ENCODE results near the gene C1orf159.

Gene C1orf159

GRCh38 chr1:1130206-1131120 is 14.6 kb upstream of the C1orf159 start:
- no peak for DNase-seq

GRCh38 chr1:1129381-1129821 is 13.5 kb upstream of the C1orf159 start:
- DNase-seq: no peak

GRCh38 chr1:1128454-1129139 is 12.7 kb upstream of the C1orf159 start:
- DNase-seq: no peak

- DNase-seq: no peak
Measured at GRCh38 chr1:1127551-1128451, 11.9 kb upstream of the C1orf159 start.

DNA sequence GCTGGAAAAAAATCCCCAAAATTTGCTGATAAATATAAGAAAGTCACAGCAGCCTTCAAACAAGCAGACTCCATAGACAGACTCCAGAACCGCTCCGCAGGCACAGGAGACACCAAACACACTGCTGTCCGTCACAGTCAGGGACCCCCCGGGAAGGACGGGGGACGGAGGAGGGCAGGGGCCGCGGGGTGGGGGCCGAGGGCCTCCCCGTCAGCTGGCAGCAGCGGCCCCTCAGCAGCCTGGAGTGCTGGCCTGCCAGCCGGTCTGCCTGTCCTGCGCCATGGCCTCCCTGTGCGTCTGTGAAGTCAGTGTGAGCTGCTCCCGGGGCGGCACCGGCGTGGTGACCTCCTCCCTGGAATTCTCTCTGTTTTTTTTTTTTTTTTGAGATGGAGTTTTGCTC is 10.1 kb upstream of the C1orf159 start:
- DNase-seq: no peak

DNA sequence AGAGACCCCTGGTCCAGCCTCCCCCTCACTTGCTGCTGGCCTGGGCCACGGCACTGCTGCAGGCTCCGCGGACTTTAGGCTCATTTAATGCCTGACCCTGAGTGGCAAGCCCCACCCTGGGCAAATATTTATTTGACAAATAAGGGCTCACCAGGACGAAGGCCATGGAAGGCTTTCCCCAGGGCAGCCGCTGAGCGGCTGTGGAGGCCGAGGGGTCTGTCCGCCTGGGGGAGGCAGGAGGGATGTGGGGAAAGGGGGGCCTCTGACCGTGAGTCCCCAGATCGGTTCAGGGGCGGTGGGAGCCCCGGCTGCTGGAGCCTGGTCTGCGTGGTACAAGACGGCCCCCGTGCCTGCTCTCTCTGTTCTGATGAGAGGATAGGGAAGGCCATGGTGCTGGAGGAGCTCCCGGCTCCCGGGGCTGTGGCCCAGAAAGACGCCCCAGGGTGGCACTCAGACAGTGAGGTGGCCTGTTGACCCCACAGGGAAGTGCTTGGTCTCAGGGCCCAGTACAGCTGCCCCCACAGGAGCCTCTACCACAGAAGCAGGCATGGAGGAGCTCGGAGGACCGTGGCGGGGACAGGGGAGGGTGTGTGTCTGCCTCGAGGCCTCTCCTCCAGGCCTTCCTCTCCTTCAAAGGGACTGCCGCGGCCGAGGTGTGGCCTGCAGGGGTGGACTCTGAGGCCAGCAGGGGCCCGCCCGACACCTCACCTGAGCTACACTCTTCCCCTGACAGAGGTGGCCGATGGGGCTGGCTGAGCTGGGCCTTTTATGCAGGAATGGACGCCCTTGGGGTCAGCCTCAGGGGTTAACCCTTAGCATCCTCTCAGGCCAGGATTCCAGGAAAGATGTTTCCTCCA is 9.1 kb upstream of the C1orf159 start:
- DNase-seq: no peak

DNA sequence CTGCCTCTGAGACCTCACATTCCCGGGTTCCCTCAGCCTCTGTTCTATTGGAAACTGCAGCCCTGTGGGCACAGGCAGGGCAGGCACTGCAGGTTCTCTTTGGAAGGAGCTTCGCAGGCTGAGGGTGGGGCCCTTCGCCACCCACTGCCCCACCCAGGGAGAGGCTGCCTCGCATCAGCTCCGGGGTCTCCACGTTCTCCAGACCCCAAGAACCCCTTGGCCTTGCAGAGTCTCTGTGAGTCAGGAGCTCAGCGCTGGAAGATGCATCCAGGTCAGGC is 8.6 kb upstream of the C1orf159 start:
- no peak for DNase-seq

DNA sequence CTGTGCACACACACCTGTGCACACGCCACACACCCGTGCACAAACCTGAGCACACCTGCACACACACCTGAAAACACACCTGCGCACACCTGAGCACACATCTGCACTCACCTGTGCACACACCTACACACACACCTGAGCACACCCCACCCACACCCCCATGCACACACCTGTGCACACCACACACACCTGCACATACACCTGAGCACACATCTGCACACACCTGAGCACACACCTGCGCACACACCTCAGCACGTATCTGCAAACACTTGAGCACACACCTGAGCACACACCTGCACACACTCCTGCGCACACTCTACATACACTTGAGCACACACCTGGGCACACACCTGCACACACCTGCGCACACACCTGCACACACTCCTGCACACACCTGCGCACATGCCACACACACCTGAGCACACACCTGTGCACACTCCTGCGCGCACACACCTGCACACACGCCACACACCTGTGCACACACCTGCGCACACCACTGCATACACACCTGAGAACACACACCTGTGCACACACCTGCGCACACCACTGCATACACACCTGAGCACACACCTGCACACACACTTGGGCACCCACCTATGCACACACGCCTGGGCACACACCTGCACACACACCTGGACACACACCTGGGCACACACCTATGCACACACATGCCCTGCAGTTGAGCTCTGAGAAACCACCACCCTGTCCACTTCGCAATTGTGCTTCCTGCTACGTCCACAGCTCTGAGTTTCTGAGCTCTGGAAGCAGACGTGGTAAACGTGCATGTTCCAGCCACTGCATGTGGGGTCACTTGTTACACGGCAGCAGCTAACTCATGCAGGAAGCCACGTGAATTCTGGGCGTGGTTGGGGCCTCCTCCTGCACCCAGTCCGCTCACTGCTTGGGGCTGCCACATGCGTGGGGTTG is 8.0 kb upstream of the C1orf159 start:
- DNase-seq: no peak

- DNase-seq: no peak
Measured at GRCh38 chr1:1122981-1123480, 7.1 kb upstream of the C1orf159 start.

GRCh38 chr1:1122078-1122811 is 6.4 kb upstream of the C1orf159 start:
- DNase-seq: peak; percentile 39 to 67

DNA sequence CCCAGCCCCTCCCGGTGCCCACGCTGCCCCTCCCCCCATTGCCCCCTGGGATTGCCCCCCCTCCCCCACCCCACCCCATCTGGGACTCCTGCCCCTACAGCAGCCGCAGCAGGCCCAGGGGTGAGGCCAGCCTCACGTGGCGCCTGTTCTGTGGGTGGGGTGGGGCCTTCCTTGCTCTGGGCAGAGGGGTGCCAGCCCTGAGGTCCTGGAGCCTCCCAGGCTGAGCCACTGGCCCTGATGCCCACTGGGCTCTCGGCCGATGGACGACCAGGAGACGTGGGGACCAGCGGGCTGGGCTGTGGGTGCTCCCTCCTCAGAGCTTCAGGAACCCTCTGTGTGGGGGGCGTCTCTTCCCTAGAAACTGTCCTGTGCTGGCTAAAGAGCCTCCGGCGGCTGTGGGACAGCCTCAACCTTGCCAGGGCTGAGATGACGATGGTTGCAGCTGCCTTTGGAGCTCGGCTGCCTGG is 5.8 kb upstream of the C1orf159 start:
- DNase-seq: no peak

GRCh38 chr1:1120866-1121591 is 5.1 kb upstream of the C1orf159 start:
- no peak for DNase-seq

DNA sequence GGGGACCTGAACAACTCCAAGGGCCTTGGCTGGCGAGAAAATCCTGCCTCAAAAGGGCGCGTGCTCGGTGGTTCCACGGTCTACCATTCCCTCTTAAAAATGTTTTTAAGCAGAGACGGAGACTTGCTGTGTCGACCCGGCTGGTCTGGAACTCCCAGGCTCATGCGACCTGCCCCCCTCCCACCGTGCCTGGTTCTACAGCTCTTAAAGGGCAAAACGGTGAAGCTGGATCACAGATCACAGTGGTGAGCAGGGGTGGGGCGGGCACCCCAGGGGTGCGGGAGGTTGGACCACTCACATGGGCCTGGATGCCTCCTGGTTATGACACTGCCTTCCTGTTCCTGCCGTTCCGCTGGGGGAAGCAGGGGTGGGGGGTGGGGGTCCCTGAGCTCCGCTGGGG is 4.2 kb upstream of the C1orf159 start:
- no peak for DNase-seq

DNA sequence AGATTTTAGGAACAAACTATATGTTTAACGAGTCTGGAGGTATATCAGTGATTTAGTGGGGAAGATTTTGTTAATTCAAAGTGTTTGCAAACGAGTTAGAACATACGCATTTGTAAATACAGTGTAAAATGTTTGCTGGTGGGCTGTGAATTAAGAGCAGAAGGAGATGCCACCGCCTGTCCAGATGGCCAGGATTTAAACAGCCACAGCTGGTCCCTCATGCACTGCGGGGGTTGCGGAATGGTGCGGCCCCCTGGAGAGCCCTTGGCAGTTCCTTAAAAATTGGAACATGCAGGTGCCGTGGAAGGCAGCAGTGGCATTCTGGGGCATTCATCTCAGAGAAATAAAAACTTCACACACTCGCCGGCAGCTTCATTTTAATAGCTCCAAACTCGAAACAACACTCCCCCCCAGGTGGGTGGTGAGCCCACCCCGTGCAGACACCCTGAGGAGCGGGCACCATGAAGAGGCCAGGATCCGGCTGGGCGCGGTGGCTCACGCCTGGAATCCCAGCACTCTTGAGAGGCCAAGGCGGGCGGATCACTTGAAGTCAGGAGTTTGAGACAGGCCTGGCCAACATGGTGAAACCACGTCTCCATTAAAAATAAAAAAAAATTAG is 3.5 kb upstream of the C1orf159 start:
- no peak for DNase-seq

- DNase-seq: no peak
Measured at GRCh38 chr1:1118876-1119220, 3.0 kb upstream of the C1orf159 start.

DNA sequence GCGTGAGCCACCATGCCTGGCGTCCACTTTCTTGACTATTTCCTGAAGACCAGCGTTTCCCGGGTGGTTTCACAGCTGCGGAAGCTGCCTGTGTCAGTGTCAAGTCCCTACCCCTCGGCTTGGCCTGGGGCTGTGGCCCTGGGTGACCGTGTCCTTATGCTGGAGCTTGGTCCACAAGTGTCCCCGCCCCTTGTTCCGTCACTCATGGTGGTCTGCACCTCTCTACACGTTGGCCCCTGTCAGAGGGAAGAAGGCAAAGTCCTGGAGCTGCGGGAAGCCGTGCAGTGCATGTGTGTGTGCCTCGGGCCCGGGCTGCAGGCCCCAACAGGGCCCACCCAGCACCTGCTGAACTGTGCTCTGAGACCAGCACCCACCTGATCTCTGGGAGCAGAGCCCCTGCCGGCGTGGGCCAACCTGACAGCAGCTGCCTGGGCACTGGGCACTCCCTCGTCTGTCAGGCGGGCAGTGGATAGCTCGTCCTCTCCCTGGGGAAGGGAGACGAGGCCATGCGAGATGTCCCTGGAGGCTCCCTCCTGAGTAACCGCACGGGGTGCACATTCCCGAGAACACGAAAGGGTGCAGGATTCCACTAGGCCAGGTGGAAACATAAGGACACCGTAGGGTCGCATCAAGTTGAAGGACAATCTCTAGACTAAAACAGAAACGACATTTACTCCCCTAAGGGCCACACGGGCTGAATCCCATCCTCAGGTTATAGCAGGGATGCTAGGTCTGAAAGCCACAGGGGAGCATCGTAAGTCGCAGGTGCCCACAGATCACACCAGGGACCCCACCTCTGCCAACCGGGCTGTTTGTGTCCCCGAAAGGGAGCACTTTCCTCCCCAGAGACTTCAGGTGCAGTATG is 2.4 kb upstream of the C1orf159 start:
- no peak for DNase-seq

GRCh38 chr1:1117469-1117831 is 1.6 kb upstream of the C1orf159 start:
- no peak for DNase-seq

All from hippocampal formation (tissue), 2 donors.